ENCODE measurements around the gene PPP1R12A.

PPP1R12A gene

GRCh38 chr12:79766705-79767464, 168.0 kb downstream of the PPP1R12A start:
- DNase-seq: no peak

GRCh38 chr12:79765157-79765556, 169.7 kb downstream of the PPP1R12A start:
- DNase-seq: no peak

DNA sequence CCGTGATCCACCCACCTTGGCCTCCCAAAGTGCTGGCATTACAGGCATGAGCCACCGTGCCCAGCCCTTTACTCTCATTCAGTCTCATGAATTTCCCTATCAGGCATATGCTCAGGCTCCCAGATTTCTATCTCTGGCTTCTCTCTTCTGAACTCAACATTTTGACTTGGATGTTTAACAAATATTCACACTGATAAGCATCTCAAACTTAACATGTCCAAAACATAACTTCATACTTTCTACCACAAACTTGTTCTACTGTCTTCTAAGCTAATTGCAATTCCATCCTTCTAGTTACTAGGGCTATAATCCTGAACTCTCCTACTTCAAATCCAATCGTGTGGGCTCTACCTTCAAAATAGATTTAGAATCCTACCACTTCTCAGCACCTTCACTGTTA, 170.3 kb downstream of the PPP1R12A start:
- no peak for DNase-seq

DNA sequence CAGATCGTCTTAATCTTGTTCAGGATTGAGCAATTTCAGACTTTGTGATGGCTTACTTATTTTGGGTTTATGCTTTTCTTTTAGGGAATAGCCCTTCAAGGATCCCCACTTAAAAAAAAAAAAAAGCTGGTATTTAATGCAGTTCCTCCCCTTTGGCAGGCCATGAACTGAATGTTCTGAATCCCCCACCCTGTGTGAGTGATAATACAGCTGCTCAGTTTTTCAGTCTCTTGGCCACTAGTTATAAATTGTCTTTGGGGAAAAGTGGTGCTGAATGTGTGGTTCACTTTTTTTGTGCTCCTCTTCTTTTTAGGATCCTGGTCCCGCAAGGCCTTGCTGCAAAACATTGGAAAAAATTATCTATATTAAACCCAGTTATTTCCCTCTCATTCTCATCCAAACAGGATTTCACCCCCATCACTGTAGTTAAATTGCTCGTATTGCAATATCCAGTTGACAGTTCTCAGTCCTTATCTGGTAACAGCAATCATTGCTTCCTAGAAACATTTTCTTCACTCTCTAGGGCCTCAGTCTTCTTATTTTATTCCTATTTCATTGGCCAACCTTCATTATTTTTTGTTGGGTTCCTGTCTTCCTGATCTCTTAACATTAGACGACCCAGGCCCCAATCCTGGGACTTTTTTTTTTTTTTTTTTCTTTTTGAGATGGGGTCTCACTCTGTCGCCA, 171.0 kb downstream of the PPP1R12A start:
- no peak for DNase-seq

DNA sequence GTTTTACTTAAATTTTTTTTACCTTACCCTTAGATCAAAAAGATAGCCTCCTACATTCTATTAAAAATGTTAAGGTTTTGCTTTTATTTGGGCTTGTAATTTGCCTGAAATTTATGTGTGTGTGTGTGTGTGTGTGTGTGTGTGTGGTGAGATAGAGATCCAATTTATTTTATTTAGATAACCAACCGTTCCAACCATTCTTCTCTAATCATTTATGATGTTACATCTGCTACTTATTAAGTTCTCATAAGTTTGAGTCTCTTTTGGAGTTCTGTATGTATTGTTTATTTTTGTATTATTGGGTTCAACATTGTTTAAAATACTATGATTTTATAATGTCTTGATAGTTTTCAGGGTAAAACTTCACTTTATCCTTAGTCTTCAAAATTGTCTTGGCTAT, 173.6 kb downstream of the PPP1R12A start:
- DNase-seq: no peak

- DNase-seq: no peak
These were observed 187.6 kb downstream of the PPP1R12A start for GRCh38 chr12:79747274-79747673.

DNA sequence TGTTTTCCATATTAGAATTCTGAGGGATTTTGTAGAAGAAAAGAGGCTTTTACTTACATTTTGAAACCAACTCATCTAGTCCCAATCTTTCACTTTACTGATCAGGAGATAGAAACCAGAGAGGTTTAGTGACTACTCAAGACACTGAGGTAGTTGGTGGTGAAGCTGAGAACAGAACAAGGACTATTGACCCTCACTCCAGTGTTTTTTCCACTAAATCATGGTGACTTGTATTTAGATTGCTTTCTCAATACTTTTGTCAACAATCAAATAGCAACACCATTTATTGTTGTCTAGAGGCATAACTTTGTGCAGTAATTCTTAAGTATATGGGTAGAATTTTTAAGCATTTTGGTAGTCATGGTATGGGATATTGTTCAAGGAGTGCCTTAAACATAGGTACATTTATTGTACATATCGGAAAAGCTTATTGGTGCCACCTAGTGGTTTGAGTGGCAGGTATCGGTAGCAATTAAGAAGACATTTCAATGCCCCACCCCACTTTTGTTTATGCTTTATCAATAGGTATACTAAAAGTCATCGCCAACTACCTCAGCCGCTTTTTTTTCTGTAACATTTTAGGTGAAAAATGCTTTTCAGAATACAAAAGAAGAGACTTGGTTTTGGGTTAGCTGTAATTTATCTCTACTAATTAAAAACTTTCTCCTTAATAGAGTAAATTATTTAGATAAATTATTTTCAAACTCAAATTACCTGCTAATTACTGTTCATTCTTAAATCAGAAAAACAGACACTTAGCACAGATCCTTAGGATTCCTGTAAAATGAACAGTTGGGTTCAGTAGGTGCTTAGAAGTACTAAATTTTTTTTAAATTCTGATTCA, 196.8 kb downstream of the PPP1R12A start:
- peak; percentile 36 for DNase-seq

- DNase-seq: no peak
These were observed 202.3 kb downstream of the PPP1R12A start for GRCh38 chr12:79732638-79733037.

DNA sequence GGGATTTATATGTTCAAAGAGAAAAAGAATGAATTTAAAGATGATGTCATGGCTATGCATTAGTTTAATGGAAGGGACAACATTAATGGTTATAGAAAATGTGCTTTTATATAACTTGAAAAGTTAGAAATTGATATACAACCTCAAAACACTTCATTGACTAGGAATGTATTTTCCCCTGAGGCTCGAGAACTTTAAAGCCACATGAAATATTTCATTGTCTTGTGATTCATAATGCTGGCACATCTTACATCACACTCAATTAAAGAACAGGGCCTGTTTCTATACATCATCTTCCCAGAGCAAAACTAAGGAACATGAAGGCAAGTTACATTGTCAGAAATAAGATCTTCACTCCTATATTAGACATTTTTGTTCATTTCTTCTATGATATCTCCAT, 208.9 kb downstream of the PPP1R12A start:
- DNase-seq: no peak

Measured in NCI-H2107 (cell line).